Stimulated activated CD8-positive, alpha-beta memory T cell treated with anti-CD3 and anti-CD28 coated beads, Interleukin-4, amount 100 ng/mL, for 48 hours (primary cell): ENCODE measurements around the gene EXOC3L4.
A peak's percentile ranks its signal among the peaks of the same experiment; 100 is the strongest.

Experiments used
- DNase-seq: peaks from one replicate; pipeline ENCODE4 v3.0.0-alpha.2; 2020

Gene EXOC3L4

GRCh38 chr14:103071544-103072251 lies 22.8 kb upstream of the EXOC3L4 start:
- no peak for DNase-seq

DNA sequence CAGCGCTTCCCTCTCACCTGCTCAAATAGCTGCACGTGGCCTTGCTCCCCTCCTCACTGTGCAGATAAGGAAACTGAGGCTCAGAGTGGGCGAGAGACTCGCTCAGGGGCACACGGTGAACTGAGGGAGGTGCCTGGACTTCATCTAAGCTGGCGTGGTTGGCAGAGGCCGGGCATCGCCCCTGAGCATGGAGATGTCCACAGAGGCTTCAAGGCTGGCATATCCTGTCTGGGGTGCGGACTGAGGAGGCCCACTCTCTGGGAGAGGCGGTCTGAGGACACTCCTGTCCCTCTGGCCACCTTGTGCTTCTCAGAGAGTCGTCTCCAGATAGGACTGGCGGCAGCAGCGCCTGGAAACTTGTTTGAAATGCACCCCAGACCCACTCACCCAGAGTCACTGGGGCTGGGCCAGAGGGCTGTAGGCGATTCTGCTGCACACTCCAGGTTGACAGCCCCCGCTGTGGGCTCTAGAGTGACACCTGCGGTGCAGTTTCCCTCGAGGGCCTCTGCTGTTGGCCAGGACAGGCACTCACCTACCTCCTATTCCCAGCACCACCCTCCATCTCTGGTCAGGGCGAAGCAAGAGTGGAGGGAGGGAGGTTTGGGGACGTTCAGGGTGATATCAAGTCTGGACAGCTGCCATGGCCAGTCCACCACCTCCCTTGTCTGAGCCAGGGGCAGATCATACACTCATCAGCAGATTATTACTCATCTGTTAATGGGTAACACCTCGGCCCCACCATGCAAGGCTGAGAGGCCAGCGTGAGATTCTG lies 21.7 kb upstream of the EXOC3L4 start:
- no peak for DNase-seq

GRCh38 chr14:103073367-103073875 lies 21.1 kb upstream of the EXOC3L4 start:
- DNase-seq: no peak

DNA sequence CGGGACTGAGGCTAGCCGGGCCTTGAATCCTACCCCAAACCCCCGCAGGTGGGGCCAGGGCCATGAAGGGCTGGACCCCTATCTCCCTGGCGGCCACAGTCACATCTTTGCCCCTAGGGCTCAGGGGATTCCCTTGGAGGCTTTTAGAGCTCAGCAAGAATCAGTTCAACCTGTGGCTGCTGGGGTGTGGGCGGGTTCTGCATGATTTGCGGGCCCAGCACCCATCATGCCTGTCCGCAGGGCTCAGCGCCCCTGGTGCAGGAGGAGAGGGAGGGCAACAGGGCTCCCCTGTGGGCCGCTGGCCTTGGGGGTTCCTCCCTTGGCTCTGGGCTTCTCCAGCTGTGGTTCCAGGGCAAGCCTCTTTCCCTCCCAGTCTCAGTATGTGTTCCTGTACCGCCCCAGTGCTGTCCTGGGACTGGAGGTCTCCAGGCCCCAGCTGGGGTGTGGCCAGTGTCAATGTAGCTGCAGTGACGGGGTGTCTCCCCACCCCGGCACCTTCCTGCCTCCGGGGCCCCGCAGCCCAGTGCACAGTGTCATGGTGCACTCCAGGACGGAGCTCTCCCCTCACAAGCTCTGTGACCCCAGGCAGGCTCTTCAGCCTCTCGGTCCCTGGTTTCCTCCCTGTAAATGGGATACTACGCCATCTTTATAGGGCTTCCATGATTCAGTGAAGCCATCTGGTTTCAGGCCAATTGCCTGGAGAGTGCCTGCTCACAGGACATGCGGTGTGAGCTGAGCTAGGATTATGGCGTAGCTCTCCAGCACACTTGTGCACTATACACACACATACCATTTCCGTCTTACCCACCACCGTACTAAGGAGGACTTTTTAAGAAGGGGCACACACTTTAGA lies 20.4 kb upstream of the EXOC3L4 start:
- no peak for DNase-seq

DNA sequence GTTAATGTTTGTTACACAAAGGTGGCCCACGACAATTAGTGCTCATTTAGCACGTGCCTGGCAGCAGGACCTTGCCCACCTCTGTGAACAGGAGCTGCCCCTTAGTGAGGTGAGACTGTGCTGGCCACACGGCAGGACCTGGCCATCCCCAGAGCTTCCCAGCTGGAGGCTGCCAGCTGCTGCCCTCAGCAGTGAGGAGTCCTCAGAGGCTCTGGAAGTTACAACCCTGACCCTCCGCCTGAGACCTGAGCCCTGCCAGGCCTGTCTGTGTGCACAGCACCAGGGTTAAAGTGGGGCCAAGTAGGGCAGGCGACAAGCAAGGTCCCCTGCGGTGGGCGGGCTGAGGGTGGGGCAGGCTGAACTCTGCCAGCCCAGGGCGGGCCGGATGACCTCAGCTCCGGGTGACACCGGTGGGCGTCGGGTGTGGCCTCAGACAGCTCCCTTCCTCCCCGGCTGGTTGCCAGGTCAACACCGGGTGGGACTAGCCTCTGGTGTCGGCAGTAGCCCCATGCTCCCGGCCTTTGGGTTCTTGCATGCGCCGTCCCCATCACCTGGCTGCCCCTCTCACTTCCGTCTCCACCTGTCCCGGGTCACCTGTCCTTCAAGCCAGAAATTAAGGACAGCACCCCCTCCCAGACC lies 19.7 kb upstream of the EXOC3L4 start:
- DNase-seq: peak; percentile 54

- DNase-seq: peak; percentile 82
These were observed 16.1 kb upstream of the EXOC3L4 start for GRCh38 chr14:103078420-103078749.

DNA sequence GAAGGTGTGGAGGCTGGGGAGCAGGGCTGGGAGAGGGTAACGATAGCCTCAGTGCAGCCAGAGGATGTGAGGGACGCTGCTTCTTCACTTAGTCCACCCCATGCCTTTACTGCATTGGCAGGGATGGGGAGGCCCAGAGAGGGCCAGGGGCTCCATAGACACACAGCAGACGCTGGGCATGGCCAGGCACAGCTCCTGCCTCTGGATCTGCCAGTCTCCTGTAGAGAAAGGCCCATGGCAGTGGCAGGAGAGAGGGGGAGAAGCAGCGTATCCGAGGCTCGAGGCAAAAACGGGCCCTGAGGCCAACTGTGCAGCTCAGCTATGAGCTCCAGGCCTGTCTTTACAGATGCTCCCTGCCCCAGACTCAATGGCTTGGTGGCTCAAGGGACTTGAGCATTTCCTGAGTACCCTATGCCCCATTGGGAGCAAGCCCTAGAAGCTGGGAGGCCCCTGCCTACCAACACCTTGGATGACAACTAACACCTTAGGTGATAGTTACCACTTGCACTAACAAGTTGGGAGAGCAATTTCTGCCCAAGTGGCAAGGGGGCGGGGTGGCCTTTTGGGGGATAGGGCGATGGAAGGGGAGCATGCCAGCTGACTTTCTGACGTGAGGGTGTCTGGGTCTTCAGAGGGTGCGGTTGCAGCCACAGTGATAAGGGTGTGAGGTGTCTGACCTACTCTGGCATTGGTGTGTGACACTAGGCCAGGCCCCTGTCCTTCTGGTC lies 15.5 kb upstream of the EXOC3L4 start:
- DNase-seq: no peak

- DNase-seq: no peak
These were observed 12.6 kb upstream of the EXOC3L4 start for GRCh38 chr14:103081951-103082350.

DNA sequence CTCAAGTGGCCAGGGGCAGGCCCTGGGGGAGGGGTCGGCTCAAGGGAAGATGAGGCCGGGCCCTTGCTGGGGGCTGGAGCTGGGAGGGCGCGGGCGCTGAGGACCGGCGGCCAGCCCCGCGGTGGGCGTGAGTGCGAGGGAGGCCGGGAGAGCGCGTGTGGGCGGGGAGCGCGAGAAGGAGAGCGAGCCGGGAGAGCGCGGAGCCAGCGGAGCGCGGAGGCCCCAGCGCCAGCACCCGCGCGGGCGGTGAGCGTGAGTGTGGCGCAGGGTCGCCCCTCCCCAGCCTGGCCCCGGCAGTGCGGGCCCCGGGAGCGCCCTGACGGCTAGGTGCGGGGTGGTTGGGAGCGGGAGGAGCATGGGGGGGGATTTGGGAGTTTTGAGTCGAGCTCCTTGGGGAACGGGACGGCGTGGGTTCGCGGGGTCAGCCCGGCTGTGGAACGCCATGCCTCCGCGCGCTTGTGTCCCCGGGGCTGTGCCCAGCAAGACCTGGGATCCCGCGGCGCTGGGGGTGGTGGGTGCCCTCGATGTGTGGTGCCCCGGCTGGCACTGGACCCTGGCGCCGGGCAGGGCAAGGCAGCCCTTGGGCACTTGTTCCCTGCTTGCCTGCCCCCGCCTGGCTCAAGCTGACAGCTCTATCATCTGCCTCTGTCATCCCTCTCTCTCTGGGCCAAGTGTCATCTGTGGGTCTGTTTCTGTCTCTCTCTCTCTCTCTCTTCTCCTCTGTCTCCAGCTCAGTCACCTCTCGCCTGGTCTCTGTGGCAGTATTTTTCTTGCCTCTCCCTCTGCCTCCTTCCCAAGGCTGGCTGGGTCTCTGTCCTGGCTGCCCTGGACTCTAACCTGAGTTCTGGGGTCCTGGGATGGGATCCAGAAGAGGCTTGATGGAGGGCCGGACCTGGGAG lies 10.3 kb upstream of the EXOC3L4 start, which contains the start of gene LBHD2:
Gene LBHD2 (plus strand): TSS at position 190 of the 899 bp plus-strand sequence. CDS start 1,803 bp downstream, outside the sequence.
- DNase-seq: no peak

DNA sequence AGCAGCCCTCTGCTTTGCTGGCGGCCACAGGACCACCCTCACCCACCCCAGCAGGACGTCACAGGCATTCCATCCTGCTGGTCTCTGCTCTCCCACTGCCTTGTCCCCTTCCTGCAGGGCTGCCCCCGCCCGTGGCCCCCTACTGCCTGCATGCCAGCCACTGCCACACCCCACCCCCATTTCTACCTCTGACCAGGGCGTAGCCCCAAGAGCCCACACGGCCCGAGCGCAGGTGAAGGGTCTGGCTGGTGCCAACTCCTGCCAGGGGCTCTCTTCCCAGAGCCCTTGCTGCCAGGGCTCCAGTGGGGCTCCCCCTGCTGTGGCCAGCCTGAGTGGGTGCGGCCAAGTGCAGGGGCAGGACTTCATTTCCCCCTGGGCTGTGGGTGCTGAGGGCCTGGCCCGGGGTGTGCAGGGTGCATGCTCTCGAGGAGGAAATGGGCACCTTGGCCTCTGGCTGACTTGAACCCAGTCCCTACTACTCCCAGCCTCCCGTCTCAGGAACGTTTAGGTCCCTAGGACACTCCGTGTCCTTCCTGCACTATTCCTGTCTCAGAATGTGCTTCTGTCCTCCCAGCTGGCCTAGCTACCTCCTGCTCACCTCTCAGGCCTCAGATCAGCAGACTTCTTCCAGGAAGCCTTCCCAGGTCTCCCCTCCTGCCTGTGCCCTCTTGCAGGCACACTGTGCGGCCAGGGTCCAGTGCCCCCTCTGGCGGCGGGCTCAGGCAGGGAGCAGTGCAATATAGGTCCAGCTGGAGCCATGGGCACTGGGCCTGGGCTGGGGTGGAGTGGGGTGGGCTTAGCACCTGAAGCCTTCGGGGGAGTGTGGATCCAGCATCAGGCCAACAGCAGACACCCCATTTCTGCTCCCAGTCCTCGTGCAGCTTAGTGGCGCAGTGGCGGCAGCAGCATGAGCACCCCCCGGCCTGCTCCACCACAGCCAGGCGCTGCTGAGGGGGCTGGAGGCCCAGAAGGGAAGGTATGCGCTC lies 9.1 kb upstream of the EXOC3L4 start:
- no peak for DNase-seq

DNA sequence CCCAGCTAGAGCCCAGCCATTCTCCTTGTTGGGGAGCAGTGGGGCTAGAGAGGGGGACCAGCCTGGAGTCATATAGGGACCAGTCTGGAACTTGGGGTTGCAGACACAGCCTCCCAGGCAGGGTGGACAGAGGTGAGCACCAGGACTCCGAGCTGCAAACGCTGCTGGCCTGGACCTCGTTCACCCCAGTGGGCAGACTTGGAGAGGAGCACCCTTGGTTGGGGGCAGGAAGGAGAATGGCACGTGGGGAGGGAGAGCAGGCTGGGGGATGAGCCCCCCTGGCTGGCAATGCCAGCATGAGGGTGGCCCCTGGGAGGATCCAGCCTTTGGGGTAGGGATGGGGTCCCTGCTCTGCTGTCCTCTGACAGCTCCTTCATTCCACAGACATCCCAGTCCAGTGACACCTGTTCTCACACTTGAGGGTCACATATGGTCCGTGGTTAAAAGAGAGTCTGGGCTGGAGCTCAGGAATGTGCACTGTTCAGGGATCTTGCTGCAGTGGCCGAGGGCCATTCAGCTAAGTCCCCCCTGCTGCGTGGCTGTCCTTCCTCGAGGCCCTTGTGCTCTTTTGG lies 7.7 kb upstream of the EXOC3L4 start:
- DNase-seq: no peak

- no peak for DNase-seq
These were observed 7.1 kb upstream of the EXOC3L4 start for GRCh38 chr14:103087343-103087835.

DNA sequence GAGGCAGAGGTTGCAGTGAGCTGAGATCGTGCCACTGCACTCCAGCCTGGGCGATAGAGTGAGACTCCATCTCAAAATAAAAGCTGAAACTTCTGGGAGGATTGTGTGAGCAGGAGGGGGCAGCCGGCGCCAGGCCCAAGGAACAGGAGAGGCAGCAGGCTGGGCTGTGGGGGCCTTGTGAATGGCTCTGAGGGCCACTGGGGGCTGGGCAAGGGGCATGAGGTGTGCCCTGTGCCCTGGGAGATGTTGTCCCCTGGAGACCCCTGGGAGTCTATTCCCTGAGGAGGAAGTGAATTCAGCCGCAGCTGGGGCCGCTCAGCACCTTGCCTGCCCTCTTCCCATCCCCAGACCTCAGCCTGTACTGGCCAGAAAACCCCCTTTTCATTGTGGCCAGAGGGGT lies 5.6 kb upstream of the EXOC3L4 start:
- DNase-seq: no peak

GRCh38 chr14:103089386-103090335 lies 4.9 kb upstream of the EXOC3L4 start:
- no peak for DNase-seq

- no peak for DNase-seq
These were observed 4.0 kb upstream of the EXOC3L4 start for GRCh38 chr14:103090481-103091020.

DNA sequence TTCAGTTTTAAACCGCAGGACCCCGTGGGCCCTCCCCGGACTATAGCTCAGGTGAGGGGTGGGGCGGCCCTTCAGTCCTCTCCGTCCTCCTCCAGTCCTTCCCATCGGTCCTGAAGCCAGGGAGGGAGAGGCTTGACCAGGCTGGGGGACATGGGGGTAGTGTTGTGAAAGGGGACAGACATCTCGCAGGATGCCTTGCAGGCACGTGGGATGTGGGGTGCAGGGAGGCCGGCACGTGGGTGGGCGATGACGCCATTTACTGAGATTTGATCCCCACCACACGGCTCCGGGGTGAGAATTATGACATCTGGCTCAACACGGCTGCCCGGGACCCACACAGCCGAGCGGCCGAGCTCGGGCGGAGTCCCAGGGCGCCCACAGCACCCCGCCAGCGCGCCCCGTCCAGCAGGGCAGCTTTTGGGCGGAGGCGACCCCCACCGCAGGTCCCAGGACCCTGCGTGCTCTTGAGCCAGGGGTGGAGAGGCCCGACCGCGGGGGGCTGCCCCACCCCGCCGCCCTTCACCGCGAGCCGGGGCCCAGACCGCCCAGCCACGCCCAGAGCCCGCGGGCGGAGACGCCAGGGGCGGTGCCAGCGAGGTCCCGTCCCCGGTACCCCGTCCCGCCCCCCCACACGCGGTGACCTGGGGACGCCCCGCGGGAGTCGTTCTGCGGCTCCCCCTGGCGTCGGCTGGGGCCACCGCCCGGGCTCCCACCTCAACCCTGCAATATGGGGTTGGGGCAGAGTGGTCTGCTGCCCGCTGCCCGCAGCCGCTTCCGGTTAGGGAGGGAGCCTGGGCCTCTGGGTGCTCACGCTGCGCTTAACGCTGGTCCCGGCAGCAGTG lies 3.3 kb upstream of the EXOC3L4 start:
- DNase-seq: peak; percentile 84

- no peak for DNase-seq
These were observed 2.7 kb upstream of the EXOC3L4 start for GRCh38 chr14:103091883-103092222.
